Erythroblast (primary cell): Measurements from ENCODE around the gene C5.

Source experiments
- GATA1 ChIP-seq: IDR thresholded peaks from 2 replicates; pipeline ENCODE4 v1.6.1; 2011; ENCODE audit warnings: low read depth, mild to moderate bottlenecking, control low read depth, low read length, moderate library complexity
- POLR2A ChIP-seq: IDR thresholded peaks from 2 replicates; pipeline ENCODE4 v1.6.1; 2011; ENCODE audit warnings: mild to moderate bottlenecking, low read length

DNA sequence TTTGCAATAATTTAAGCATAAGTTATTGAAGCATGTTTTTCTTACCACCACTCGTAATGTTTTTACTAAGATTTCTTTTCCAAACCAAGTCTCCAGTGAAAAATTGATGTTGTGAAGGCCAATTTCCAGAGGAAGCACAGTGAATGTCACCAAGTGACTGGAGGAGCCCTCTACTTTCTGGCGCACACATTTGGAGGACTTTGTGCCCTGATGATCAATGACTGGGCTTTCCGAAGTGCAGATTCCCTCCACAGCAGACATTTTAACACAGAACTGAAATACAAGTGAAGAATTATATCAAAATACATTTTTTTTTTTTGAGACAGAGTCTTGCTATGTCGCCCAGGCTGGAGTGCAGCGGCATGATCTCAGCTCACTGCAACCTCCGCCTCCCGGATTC lies 52.6 kb downstream of the C5 start:
- TF ChIP-seq POLR2A (no peak), GATA1 (no peak)
